Endodermal cell (in vitro differentiated cells): ENCODE measurements around the gene PACRG. TPM values are rescaled to one million over a fixed set of nuclear protein-coding genes. Genes with fewer than 3 reads are reported as not detected.

Source experiments
- DNase-seq: peaks from one replicate; pipeline ENCODE4 v3.0.0-alpha.2; 2017
- H3K27ac ChIP-seq: 2 replicates; pipeline ENCODE4 v1.5.1; 2013; ENCODE audit warnings: mild to moderate bottlenecking, low read depth, low read length, moderate library complexity
- H3K27me3 ChIP-seq: 2 replicates; pipeline ENCODE4 v1.6.1; 2013; ENCODE audit warnings: mild to moderate bottlenecking, low read length, moderate library complexity; ENCODE audit not compliant: insufficient read depth, control insufficient read depth, poor library complexity, severe bottlenecking
- H3K36me3 ChIP-seq: 2 replicates; pipeline ENCODE4 v1.7.0; 2013; ENCODE audit warnings: mild to moderate bottlenecking, low read length, moderate library complexity; ENCODE audit not compliant: control insufficient read depth, insufficient read depth
- H3K4me1 ChIP-seq: one replicate; pipeline ENCODE4 v1.7.0; 2013; ENCODE audit warnings: low read length; ENCODE audit not compliant: control insufficient read depth, insufficient read depth
- H3K4me3 ChIP-seq: 2 replicates; pipeline ENCODE4 v1.5.1; 2013; ENCODE audit warnings: mild to moderate bottlenecking, low read length, moderate library complexity
- H3K9ac ChIP-seq: 2 replicates; pipeline ENCODE4 v1.6.1; 2013; ENCODE audit warnings: mild to moderate bottlenecking, low read length, moderate library complexity; ENCODE audit not compliant: poor library complexity, severe bottlenecking; ENCODE audit errors: extremely low read depth
- H3K9me3 ChIP-seq: 2 replicates; pipeline ENCODE4 v1.6.1; 2013; ENCODE audit warnings: mild to moderate bottlenecking, low read length, moderate library complexity; ENCODE audit not compliant: control insufficient read depth
- H3K27ac Mint-ChIP-seq: 2 replicates; pipeline ENCODE4 v1.8.0; 2020; ENCODE audit warnings: mixed read lengths
- H3K27me3 Mint-ChIP-seq: 2 replicates; pipeline ENCODE4 v1.8.0; 2021; ENCODE audit warnings: mild to moderate bottlenecking, mixed read lengths; ENCODE audit not compliant: insufficient read depth
- H3K36me3 Mint-ChIP-seq: 2 replicates; pipeline ENCODE4 v1.8.0; 2020; ENCODE audit warnings: low read depth, mixed read lengths
- H3K4me1 Mint-ChIP-seq: 2 replicates; pipeline ENCODE4 v1.8.0; 2020; ENCODE audit warnings: mixed read lengths
- H3K4me3 Mint-ChIP-seq: 2 replicates; pipeline ENCODE4 v1.8.0; 2020; ENCODE audit warnings: mild to moderate bottlenecking, moderate library complexity, mixed read lengths
- H3K9me3 Mint-ChIP-seq: 2 replicates; pipeline ENCODE4 v1.8.0; 2020; ENCODE audit warnings: mild to moderate bottlenecking, mixed read lengths
- WGBS, 2 experiments: methylation state at CpG; one replicate each; pipeline versions ENCODE4 v1.1.5 to v1.1.7; 2013; ENCODE audit warnings: missing lambda C conversion rate in 2 of 2, mixed read lengths in 1 of 2; ENCODE audit not compliant: insufficient coverage in 1 of 2, insufficient read length in 1 of 2; 5-methylcytosine and 5-hydroxymethylcytosine counted together
- total RNA-seq, 2 donors: library from RNA; stranded (reverse); fragmentation: NEBNext Ultra II Directional in 1 of 2; extraction: Animal tissue kit (Norgen Biotek cat#: 25700) in 1 of 2; gene quantifications; 2 replicates in 1 of 2; 3 replicates in 1 of 2; pipeline ENCODE4 v1.2.1, GENCODE V29; 2021
- TF ChIP-seq, protein P1 (sequence below): fragments of 200-600 bp; sonication (generic); conservative IDR thresholded peaks from 2 replicates; pipeline ENCODE4 v1.5.0; 2021; ENCODE audit warnings: antibody characterized with exemption, mild to moderate bottlenecking

The PACRG gene
- total RNA-seq, 2 donors from 2014 or later, result 0.42 to 0.44 TPM

GRCh38 chr6:163162007-163162873, 434.5 kb downstream of the PACRG start:
- H3K27ac Mint-ChIP-seq, result no peak overlapping the region
- Histone ChIP-seq H3K36me3 (no peaks in the 10 kb centered on the region), H3K4me3 (no peak overlapping the region), H3K9ac (no peak overlapping the region), H3K4me1 (no peaks in the 10 kb centered on the region), H3K9me3 (no peaks in the 10 kb centered on the region), H3K27ac (no peak overlapping the region), H3K27me3 (no peaks in the 10 kb centered on the region)
- no peak for DNase-seq
- H3K4me1 Mint-ChIP-seq, result no peaks in the 10 kb centered on the region
- TF ChIP-seq, protein P1, sequence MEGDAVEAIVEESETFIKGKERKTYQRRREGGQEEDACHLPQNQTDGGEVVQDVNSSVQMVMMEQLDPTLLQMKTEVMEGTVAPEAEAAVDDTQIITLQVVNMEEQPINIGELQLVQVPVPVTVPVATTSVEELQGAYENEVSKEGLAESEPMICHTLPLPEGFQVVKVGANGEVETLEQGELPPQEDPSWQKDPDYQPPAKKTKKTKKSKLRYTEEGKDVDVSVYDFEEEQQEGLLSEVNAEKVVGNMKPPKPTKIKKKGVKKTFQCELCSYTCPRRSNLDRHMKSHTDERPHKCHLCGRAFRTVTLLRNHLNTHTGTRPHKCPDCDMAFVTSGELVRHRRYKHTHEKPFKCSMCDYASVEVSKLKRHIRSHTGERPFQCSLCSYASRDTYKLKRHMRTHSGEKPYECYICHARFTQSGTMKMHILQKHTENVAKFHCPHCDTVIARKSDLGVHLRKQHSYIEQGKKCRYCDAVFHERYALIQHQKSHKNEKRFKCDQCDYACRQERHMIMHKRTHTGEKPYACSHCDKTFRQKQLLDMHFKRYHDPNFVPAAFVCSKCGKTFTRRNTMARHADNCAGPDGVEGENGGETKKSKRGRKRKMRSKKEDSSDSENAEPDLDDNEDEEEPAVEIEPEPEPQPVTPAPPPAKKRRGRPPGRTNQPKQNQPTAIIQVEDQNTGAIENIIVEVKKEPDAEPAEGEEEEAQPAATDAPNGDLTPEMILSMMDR, result no peak
- WGBS, 2 experiments, result 89 to 94% methylated on average over 10 to 11 of the region's 11 CpGs
- no peaks in the 10 kb centered on the region for H3K9me3 Mint-ChIP-seq
- H3K27me3 Mint-ChIP-seq, result no peaks in the 10 kb centered on the region
- no peak overlapping the region for H3K4me3 Mint-ChIP-seq
- H3K36me3 Mint-ChIP-seq, result no peaks in the 10 kb centered on the region

DNA sequence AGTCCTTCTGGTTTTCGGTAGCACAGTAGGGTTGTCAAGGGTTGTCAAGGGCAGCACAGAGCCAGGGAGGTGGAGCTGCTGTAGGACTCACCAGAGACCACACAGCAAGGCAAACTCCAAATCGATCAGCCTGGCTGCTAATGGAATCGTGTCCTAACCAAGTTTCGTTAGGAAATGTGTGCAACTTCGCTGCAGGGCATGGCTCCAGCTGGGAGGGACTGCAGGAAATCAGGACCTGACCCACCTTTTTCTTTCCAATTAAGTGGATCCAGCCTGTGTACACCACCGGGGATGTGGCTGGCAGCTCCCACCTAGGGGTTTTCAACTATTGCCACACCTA, 435.1 kb downstream of the PACRG start:
- 89 to 91% methylated on average over 5 to 6 of the region's 6 CpGs for WGBS, 2 experiments

DNA sequence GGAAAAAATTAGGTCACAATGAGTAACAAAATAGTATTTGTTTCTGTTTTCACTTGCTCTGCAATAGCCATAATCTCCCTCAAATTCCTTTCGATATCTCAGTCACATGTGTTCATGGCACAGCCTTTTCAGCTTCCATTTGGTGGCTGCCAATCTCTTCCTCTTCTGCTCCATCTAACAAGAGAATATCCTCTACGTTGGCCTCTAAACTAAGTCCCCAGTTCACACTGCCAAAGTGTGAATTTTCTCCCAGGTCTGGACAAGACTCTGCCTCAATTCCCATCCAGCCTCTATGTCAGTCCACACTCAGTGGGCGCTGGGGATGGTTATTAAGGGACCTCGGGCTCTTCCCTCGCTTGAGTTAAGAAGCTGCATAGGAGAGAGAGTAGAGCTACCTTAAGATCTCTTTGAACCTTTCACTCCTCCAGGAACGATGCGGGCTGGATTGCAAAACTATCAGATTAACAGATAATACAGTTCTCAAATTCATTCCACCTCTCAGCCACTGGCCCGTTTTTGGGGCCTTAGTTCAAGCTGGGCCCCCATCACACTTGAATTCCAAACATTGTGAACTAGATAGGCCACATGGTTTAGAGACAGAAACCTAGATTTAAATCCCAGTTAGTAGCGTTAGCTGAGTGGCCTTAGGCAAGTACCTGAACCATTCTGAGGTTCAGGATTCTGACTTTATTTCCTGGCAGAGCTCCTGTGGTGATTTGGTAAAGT, 436.6 kb downstream of the PACRG start:
- Histone ChIP-seq H3K9ac (no peak overlapping the region), H3K4me1 (no peaks in the 10 kb centered on the region), H3K27me3 (no peaks in the 10 kb centered on the region), H3K27ac (no peak overlapping the region), H3K4me3 (no peak overlapping the region), H3K36me3 (no peaks in the 10 kb centered on the region), H3K9me3 (no peaks in the 10 kb centered on the region)
- no peaks in the 10 kb centered on the region for H3K9me3 Mint-ChIP-seq
- 92 to 97% methylated on average over 5 to 9 of the region's 9 CpGs for WGBS, 2 experiments
- H3K36me3 Mint-ChIP-seq, result no peaks in the 10 kb centered on the region
- TF ChIP-seq, protein P1, result no peak
- H3K4me3 Mint-ChIP-seq, result no peak overlapping the region
- H3K27me3 Mint-ChIP-seq, result no peaks in the 10 kb centered on the region
- H3K27ac Mint-ChIP-seq, result no peak overlapping the region
- no peak for DNase-seq
- H3K4me1 Mint-ChIP-seq, result no peaks in the 10 kb centered on the region

More for the DNA sequence above, 435.1 kb downstream of the PACRG start:
- H3K36me3 Mint-ChIP-seq, result no peaks in the 10 kb centered on the region
- no peak overlapping the region for H3K4me3 Mint-ChIP-seq
- no peak overlapping the region for H3K9ac ChIP-seq
- H3K27ac ChIP-seq, result no peak overlapping the region
- H3K4me1 ChIP-seq, result no peaks in the 10 kb centered on the region
- no peaks in the 10 kb centered on the region for H3K36me3 ChIP-seq
- H3K27ac Mint-ChIP-seq, result no peak overlapping the region
- no peaks in the 10 kb centered on the region for H3K9me3 Mint-ChIP-seq
- TF ChIP-seq, protein P1, result no peak
- H3K27me3 Mint-ChIP-seq, result no peaks in the 10 kb centered on the region
- no peak for DNase-seq
- no peaks in the 10 kb centered on the region for H3K9me3 ChIP-seq
- H3K4me3 ChIP-seq, result no peak overlapping the region
- H3K27me3 ChIP-seq, result no peaks in the 10 kb centered on the region
- no peaks in the 10 kb centered on the region for H3K4me1 Mint-ChIP-seq
